ENCODE measurements around the gene CRYBG2.

Gene CRYBG2

GRCh38 chr1:26281091-26281958 lies 72.6 kb downstream of the CRYBG2 start:
- no peak for DNase-seq (ENCODE audit: low spot score)

- no peak for DNase-seq (ENCODE audit: low spot score)
Observed at GRCh38 chr1:26280333-26281042, 73.4 kb downstream of the CRYBG2 start.

GRCh38 chr1:26279456-26280332 lies 74.2 kb downstream of the CRYBG2 start, which contains the start of gene SH3BGRL3:
Gene SH3BGRL3, plus strand, starts transcription at chr1:26280086. Its CDS starts 70 bp downstream, at chr1:26280156.
- DNase-seq (ENCODE audit: low spot score): peak; percentile 93

- no peak for DNase-seq (ENCODE audit: low spot score)
Observed at GRCh38 chr1:26278724-26279455, 75.0 kb downstream of the CRYBG2 start.

- DNase-seq (ENCODE audit: low spot score): no peak
Observed at GRCh38 chr1:26278303-26278702, 75.6 kb downstream of the CRYBG2 start.

- DNase-seq (ENCODE audit: low spot score): peak; percentile 73
Observed at GRCh38 chr1:26277719-26278118, 76.2 kb downstream of the CRYBG2 start.

GRCh38 chr1:26277261-26277661 lies 76.7 kb downstream of the CRYBG2 start:
- DNase-seq (ENCODE audit: low spot score): no peak

GRCh38 chr1:26276432-26276838 lies 77.5 kb downstream of the CRYBG2 start:
- no peak for DNase-seq (ENCODE audit: low spot score)

- peak; percentile 72 for DNase-seq (ENCODE audit: low spot score)
Observed at GRCh38 chr1:26275580-26276431, 78.1 kb downstream of the CRYBG2 start.

- no peak for DNase-seq (ENCODE audit: low spot score)
Observed at GRCh38 chr1:26274801-26275425, 79.0 kb downstream of the CRYBG2 start.

Measured in D341Med (cell line).